Activated naive CD4-positive, alpha-beta T cell treated with anti-CD3 and anti-CD28 coated beads, Interleukin-2, amount 50 U/mL, for 72 hours (primary cell): Measurements from ENCODE around the gene IFNL4. TPM values are rescaled to one million over a fixed set of nuclear protein-coding genes. Genes with fewer than 3 reads are reported as not detected.
A peak's percentile ranks its signal among the peaks of the same experiment; 100 is the strongest.
"Not testable (repeated sequence)": the region's sequence is repeated elsewhere in the genome, so short reads cannot be mapped to it uniquely, and the experiment has no call there.

Source experiments
- ATAC-seq, 2 donors: fragments of 150-1000 bp; cut with Tn5 transposase; 2 replicates each; pipeline ENCODE4 v1.10.0; 2021; ENCODE audit warnings: mild to moderate bottlenecking in 2 of 2, moderate library complexity in 2 of 2
- DNase-seq, 2 donors: peaks; one replicate each; pipeline ENCODE4 v3.0.0; 2021 to 2022; ENCODE audit warnings: low spot score in 2 of 2
- H3K27ac Mint-ChIP-seq, 2 donors: one replicate each; pipeline ENCODE4 v1.8.0; 2022; ENCODE audit warnings: mild to moderate bottlenecking in 2 of 2, mixed read lengths in 2 of 2
- H3K36me3 Mint-ChIP-seq, 2 donors: one replicate each; pipeline ENCODE4 v1.8.0; 2022; ENCODE audit warnings: mixed read lengths in 2 of 2
- H3K9me3 Mint-ChIP-seq, 2 donors: one replicate each; pipeline ENCODE4 v1.8.0; 2022; ENCODE audit warnings: mixed read lengths in 2 of 2
- total RNA-seq, 2 donors: library from RNA; stranded (reverse); gene quantifications; one replicate each; pipeline ENCODE4 v1.2.3, GENCODE V29; 2022

The IFNL4 gene
- total RNA-seq, 2 donors from 2014 or later = not detected

GRCh38 chr19:39264306-39265290, 15.9 kb upstream of the IFNL4 start:
- peaks cover 6 to 11% of the 10 kb centered on the region in 2 donors for H3K36me3 Mint-ChIP-seq
- DNase-seq (no peak), ATAC-seq (peak in 1 of 2 donors; percentile 23)
- no peaks in the 10 kb centered on the region for H3K9me3 Mint-ChIP-seq
- H3K27ac Mint-ChIP-seq = no peak overlapping the region

GRCh38 chr19:39263912-39264305, 15.3 kb upstream of the IFNL4 start:
- ATAC-seq (peak in 1 of 2 donors; percentile 11), DNase-seq (no peak)
- no peaks in the 10 kb centered on the region for H3K9me3 Mint-ChIP-seq
- H3K27ac Mint-ChIP-seq = no peak overlapping the region
- H3K36me3 Mint-ChIP-seq = peaks cover 6 to 11% of the 10 kb centered on the region in 2 donors

- DNase-seq (no peak), ATAC-seq (no peak)
- H3K9me3 Mint-ChIP-seq = no peaks in the 10 kb centered on the region
- peaks cover 6 to 11% of the 10 kb centered on the region in 2 donors for H3K36me3 Mint-ChIP-seq
- no peak overlapping the region for H3K27ac Mint-ChIP-seq
Observed at GRCh38 chr19:39262496-39262895, 13.8 kb upstream of the IFNL4 start.

- no peaks in the 10 kb centered on the region for H3K9me3 Mint-ChIP-seq
- no peak overlapping the region for H3K27ac Mint-ChIP-seq
- DNase-seq (no peak), ATAC-seq (no peak)
- peaks cover 6 to 11% of the 10 kb centered on the region in 2 donors for H3K36me3 Mint-ChIP-seq
Observed at GRCh38 chr19:39261704-39262103, 13.0 kb upstream of the IFNL4 start.

GRCh38 chr19:39257227-39257626, 8.6 kb upstream of the IFNL4 start:
- no peak overlapping the region for H3K27ac Mint-ChIP-seq
- no peaks in the 10 kb centered on the region for H3K36me3 Mint-ChIP-seq
- ATAC-seq (no peak), DNase-seq (no peak)
- H3K9me3 Mint-ChIP-seq = no peaks in the 10 kb centered on the region

- ATAC-seq = no peak
Observed at GRCh38 chr19:39254531-39255345, 6.1 kb upstream of the IFNL4 start.

GRCh38 chr19:39253374-39254149, 4.9 kb upstream of the IFNL4 start:
- no peak overlapping the region for H3K27ac Mint-ChIP-seq
- DNase-seq (no peak), ATAC-seq (no peak)
- no peaks in the 10 kb centered on the region for H3K9me3 Mint-ChIP-seq
- no peaks in the 10 kb centered on the region for H3K36me3 Mint-ChIP-seq

More at GRCh38 chr19:39254531-39255345, 6.1 kb upstream of the IFNL4 start:
- no peak for DNase-seq
- H3K36me3 Mint-ChIP-seq = no peaks in the 10 kb centered on the region
- no peaks in the 10 kb centered on the region for H3K9me3 Mint-ChIP-seq
- H3K27ac Mint-ChIP-seq = no peak overlapping the region

GRCh38 chr19:39252458-39252857, 3.8 kb upstream of the IFNL4 start:
- Mint-ChIP-seq H3K27ac (no peak overlapping the region), H3K36me3 (no peaks in the 10 kb centered on the region), H3K9me3 (no peaks in the 10 kb centered on the region)
- no peak for DNase-seq
- ATAC-seq = no peak

- no peaks in the 10 kb centered on the region for H3K9me3 Mint-ChIP-seq
- no peak overlapping the region for H3K27ac Mint-ChIP-seq
Observed at GRCh38 chr19:39251846-39252245, 3.2 kb upstream of the IFNL4 start.

GRCh38 chr19:39251081-39251480, 2.4 kb upstream of the IFNL4 start:
- no peak for ATAC-seq
- Mint-ChIP-seq H3K27ac (no peak overlapping the region), H3K36me3 (no peaks in the 10 kb centered on the region), H3K9me3 (no peaks in the 10 kb centered on the region)
- DNase-seq = no peak

More at GRCh38 chr19:39251846-39252245, 3.2 kb upstream of the IFNL4 start:
- ATAC-seq (no peak), DNase-seq (no peak)
- no peaks in the 10 kb centered on the region for H3K36me3 Mint-ChIP-seq

GRCh38 chr19:39247701-39248664, 673 bp downstream of the IFNL4 start:
- Mint-ChIP-seq H3K27ac (no peak overlapping the region), H3K36me3 (no peaks in the 10 kb centered on the region), H3K9me3 (no peaks in the 10 kb centered on the region)
- DNase-seq = no peak
- ATAC-seq = peak in 1 of 2 donors; percentile 67

- H3K36me3 Mint-ChIP-seq = no peaks in the 10 kb centered on the region
- no peaks in the 10 kb centered on the region for H3K9me3 Mint-ChIP-seq
- ATAC-seq (peak in 1 of 2 donors; percentile 73), DNase-seq (no peak)
- H3K27ac Mint-ChIP-seq = no peak overlapping the region
Observed at GRCh38 chr19:39246951-39247669, 1.5 kb downstream of the IFNL4 start.

- not testable (repeated sequence) for H3K36me3 Mint-ChIP-seq
- peak; percentile 47 to 80 for ATAC-seq
Observed at GRCh38 chr19:39245166-39245565, 3.5 kb downstream of the IFNL4 start.

GRCh38 chr19:39244410-39245100, 4.1 kb downstream of the IFNL4 start, which contains the start of gene IFNL3:
TSS of gene IFNL3 (minus strand) at chr19:39245006. CDS start at chr19:39244967, 39 bp downstream.
- not testable (repeated sequence) for ATAC-seq, H3K27ac Mint-ChIP-seq, H3K36me3 Mint-ChIP-seq, DNase-seq, H3K9me3 Mint-ChIP-seq

More at GRCh38 chr19:39245166-39245565, 3.5 kb downstream of the IFNL4 start:
- not testable (repeated sequence) for DNase-seq, H3K9me3 Mint-ChIP-seq, H3K27ac Mint-ChIP-seq
